Stomach (tissue), 4 donors: ENCODE measurements around the gene MTO1.

Source experiments
- CTCF ChIP-seq, 7 experiments: fragments of 450-650 bp in 4 of 7; fragments of 200-600 bp in 3 of 7; sonication (generic) in 3 of 7; IDR thresholded peaks; one replicate each; pipeline ENCODE4 v1.5.1; 2016 to 2019; ENCODE audit warnings: antibody characterized with exemption in 7 of 7, control low read depth in 2 of 7, mild to moderate bottlenecking in 1 of 7
- POLR2A ChIP-seq, 4 donors: fragments of 450-650 bp; IDR thresholded peaks; one replicate each; pipeline ENCODE4 v1.6.1; 2016; ENCODE audit warnings: antibody characterized with exemption in 4 of 4, control low read depth in 2 of 4, mild to moderate bottlenecking in 1 of 4, moderate library complexity in 1 of 4

DNA sequence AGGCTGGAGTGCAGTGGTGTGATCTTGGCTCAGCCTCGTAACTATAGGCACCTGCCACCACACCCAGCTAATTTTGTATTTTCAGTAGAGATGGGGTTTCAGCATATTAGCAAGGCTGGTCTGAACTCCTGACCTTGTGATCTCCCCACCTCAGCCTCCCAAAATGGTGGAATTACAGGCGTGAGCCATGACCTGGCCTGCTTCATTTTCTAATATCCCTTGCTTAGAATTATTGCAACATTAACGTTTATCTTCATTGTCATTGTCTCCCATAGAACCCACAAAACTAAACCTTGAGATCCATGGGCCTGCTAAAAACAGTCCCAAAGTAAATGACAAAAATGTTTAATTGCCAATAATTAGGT, 53.2 kb downstream of the MTO1 start:
- TF ChIP-seq CTCF (IDR thresholded peaks at IDR 0.05) (no peak), POLR2A (IDR thresholded peaks at IDR 0.05) (no peak)
